HG03469 (cell line): ENCODE measurements around the gene RSPH9.

Source experiments
- ATAC-seq: cut with Tn5 transposase; IDR thresholded peaks from one replicate; pipeline ENCODE4 v1.9.1; 2021; ENCODE audit warnings: mild to moderate bottlenecking, moderate library complexity, moderate number of reproducible peaks; ENCODE audit not compliant: unreplicated experiment

The RSPH9 gene

GRCh38 chr6:43707767-43708166 lies 62.9 kb downstream of the RSPH9 start:
- no peak for ATAC-seq

- no peak for ATAC-seq
Observed at GRCh38 chr6:43708860-43709653, 64.2 kb downstream of the RSPH9 start.

GRCh38 chr6:43709654-43710303 lies 64.9 kb downstream of the RSPH9 start:
- ATAC-seq: no peak

GRCh38 chr6:43710576-43710975 lies 65.7 kb downstream of the RSPH9 start:
- ATAC-seq: no peak

GRCh38 chr6:43712579-43712978 lies 67.7 kb downstream of the RSPH9 start:
- ATAC-seq: no peak

- no peak for ATAC-seq
Observed at GRCh38 chr6:43713643-43714310, 68.9 kb downstream of the RSPH9 start.

- peak; percentile 7 for ATAC-seq
Observed at GRCh38 chr6:43714311-43715055, 69.6 kb downstream of the RSPH9 start.

GRCh38 chr6:43715056-43715788 lies 70.4 kb downstream of the RSPH9 start:
- ATAC-seq: peak; percentile 52

- ATAC-seq: no peak
Observed at GRCh38 chr6:43716099-43716498, 71.3 kb downstream of the RSPH9 start.

GRCh38 chr6:43717389-43717788 lies 72.6 kb downstream of the RSPH9 start:
- no peak for ATAC-seq

- no peak for ATAC-seq
Observed at GRCh38 chr6:43717822-43718221, 73.0 kb downstream of the RSPH9 start.

GRCh38 chr6:43718387-43719105 lies 73.7 kb downstream of the RSPH9 start:
- no peak for ATAC-seq

GRCh38 chr6:43719511-43719910 lies 74.7 kb downstream of the RSPH9 start:
- ATAC-seq: no peak

- ATAC-seq: no peak
Observed at GRCh38 chr6:43720999-43721398, 76.2 kb downstream of the RSPH9 start.
